NCI-H748 treated with DMSO at 0.1 percent for 48 hours (cell line): Measurements from ENCODE around the gene NRG3.
"Not testable (repeated sequence)": the region's sequence is repeated elsewhere in the genome, so short reads cannot be mapped to it uniquely, and the experiment has no call there.

Experiments
- DNase-seq: peaks from one replicate; lab custom pipeline; 2025; lab: John Stamatoyannopoulos, UW

The NRG3 gene

GRCh38 chr10:82282782-82283456 lies 407.9 kb downstream of the NRG3 start:
- DNase-seq, result no peak

- no peak for DNase-seq
Observed at GRCh38 chr10:82284180-82284579, 409.2 kb downstream of the NRG3 start.

GRCh38 chr10:82288461-82288881 lies 413.5 kb downstream of the NRG3 start:
- no peak for DNase-seq

GRCh38 chr10:82289945-82290344 lies 415.0 kb downstream of the NRG3 start:
- no peak for DNase-seq

GRCh38 chr10:82294874-82295378 lies 419.9 kb downstream of the NRG3 start:
- no peak for DNase-seq

GRCh38 chr10:82308641-82309040 lies 433.6 kb downstream of the NRG3 start:
- DNase-seq, result no peak

- DNase-seq, result no peak
Observed at GRCh38 chr10:82310839-82311238, 435.8 kb downstream of the NRG3 start.

GRCh38 chr10:82313401-82313800 lies 438.4 kb downstream of the NRG3 start:
- no peak for DNase-seq

- no peak for DNase-seq
Observed at GRCh38 chr10:82318534-82318933, 443.5 kb downstream of the NRG3 start.

GRCh38 chr10:82319074-82319473 lies 444.1 kb downstream of the NRG3 start:
- DNase-seq, result no peak

GRCh38 chr10:82319562-82319961 lies 444.6 kb downstream of the NRG3 start:
- DNase-seq, result no peak

- DNase-seq, result no peak
Observed at GRCh38 chr10:82321724-82322123, 446.7 kb downstream of the NRG3 start.

- DNase-seq, result no peak
Observed at GRCh38 chr10:82331716-82332115, 456.7 kb downstream of the NRG3 start.

- no peak for DNase-seq
Observed at GRCh38 chr10:82335831-82336230, 460.8 kb downstream of the NRG3 start.

GRCh38 chr10:82340166-82340565 lies 465.2 kb downstream of the NRG3 start:
- no peak for DNase-seq

- DNase-seq, result not testable (repeated sequence)
Observed at GRCh38 chr10:82349590-82349989, 474.6 kb downstream of the NRG3 start.

GRCh38 chr10:82353381-82353780 lies 478.4 kb downstream of the NRG3 start:
- DNase-seq, result no peak

- no peak for DNase-seq
Observed at GRCh38 chr10:82358486-82359099, 483.6 kb downstream of the NRG3 start.

GRCh38 chr10:82361256-82361655 lies 486.3 kb downstream of the NRG3 start:
- no peak for DNase-seq

GRCh38 chr10:82377608-82378007 lies 502.6 kb downstream of the NRG3 start:
- DNase-seq, result peak; percentile 1

GRCh38 chr10:82378146-82378545 lies 503.2 kb downstream of the NRG3 start:
- no peak for DNase-seq

- DNase-seq, result no peak
Observed at GRCh38 chr10:82383350-82383749, 508.4 kb downstream of the NRG3 start.

- no peak for DNase-seq
Observed at GRCh38 chr10:82390866-82391658, 516.1 kb downstream of the NRG3 start.
